GM18909 (cell line): ENCODE measurements around the gene SH3RF3.
"Not testable (repeated sequence)": the region's sequence is repeated elsewhere in the genome, so short reads cannot be mapped to it uniquely, and the experiment has no call there.

Source experiments
- ATAC-seq: cut with Tn5 transposase; IDR thresholded peaks from one replicate; pipeline ENCODE4 v1.9.1; 2021; ENCODE audit warnings: mild to moderate bottlenecking; ENCODE audit not compliant: unreplicated experiment, poor library complexity

SH3RF3 gene

DNA sequence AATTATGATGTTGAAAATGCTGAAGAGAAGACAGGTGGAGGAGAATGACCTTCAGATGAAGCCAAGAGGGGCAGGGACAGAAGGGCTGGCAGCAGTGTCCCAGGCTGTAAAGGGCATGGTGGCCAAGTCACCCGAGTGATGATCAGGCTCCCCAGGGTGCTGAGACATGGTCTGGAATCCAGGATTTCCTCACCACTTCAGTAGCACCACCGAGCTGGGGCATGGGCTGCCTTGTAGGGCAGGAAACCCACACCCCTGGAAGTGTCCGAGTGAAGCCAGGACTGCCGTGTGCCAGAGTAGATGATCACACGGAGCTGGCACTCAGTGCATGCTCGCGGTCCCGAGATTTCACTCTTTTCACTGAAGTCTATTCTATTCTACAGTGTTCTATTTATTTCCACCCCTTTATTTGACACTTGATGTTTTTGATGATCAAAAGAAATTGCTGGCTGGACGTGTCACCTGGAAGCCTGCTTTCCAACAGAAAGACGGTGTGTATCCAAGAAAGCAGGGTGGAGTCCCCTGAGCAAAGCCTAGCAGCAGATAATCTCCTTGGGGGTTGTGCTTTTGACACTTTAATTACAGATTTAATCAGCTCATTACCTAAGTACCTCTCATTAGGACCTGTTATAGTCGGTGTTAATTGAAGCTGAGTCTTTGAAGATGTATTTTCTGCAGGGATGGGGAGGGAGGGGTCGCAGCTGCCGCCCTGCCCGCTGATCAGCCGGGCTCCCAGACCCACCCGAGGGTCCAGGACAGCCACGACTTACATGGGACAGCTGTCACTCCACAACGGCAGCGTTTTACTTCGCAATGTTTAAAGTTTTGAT, 392.4 kb downstream of the SH3RF3 start:
- no peak for ATAC-seq

- no peak for ATAC-seq
Observed at GRCh38 chr2:109522063-109522374, 393.0 kb downstream of the SH3RF3 start.

- ATAC-seq, result no peak
Observed at GRCh38 chr2:109523121-109523520, 394.1 kb downstream of the SH3RF3 start.

DNA sequence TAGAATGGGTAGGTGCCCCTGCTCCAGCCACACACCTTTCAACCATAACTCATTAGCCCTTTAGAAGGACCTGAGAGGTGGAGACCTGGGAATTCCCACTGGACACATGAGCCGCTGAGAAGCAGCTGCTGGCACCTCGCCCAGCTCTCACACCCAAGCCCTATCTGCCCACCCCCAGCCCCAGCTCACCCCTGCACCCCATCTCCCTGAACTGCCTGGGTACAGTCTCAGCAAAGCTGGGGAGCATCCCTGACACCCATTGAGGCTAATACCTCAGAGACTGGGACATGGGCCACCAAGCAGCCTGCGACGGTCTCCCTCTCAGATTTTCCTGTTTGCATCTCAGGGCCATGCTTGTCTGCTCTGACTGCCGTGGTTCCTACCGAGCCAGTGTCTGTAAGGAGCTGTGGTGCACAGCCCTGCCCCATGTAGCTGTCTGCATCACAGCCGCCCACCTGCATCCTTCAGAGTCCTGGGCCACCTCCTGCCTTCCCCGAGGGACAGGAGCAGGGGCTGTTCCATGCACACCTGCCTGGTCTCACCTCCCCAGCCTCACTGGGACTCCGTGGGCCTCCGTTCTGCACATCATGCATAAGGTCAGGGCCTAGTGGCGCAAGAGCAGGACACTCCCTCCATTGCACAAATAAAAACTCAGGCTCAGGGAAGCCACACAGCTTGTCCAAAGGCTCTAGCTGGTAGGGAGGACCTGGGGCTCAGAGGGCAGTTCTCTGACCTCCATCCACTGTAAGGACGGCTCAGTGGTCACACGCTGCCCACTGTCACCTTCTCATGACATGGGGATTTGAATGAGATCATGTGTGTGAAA, 394.7 kb downstream of the SH3RF3 start:
- ATAC-seq, result no peak

DNA sequence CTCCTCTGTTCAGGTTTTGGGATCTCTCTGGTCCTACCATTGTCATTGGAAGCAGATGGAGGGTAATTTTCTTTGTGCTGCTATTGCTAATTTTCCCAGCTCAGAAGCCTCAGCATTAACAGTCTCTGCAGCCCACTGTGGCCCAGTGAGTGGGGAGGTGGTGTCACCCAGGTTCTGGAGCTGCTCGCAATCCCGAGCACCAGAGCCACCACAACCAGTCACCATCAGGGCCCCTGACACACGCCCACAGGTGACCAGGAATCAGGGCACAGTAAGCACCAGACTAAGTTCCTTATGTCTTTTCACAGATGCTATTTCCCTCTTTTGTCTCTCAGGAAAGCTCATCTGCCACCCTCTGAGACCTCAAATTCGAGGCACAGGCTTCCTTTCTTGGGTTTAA, 396.8 kb downstream of the SH3RF3 start:
- ATAC-seq, result no peak

- no peak for ATAC-seq
Observed at GRCh38 chr2:109526442-109526970, 397.5 kb downstream of the SH3RF3 start.

- ATAC-seq, result no peak
Observed at GRCh38 chr2:109527079-109527478, 398.1 kb downstream of the SH3RF3 start.

GRCh38 chr2:109527846-109528705, 399.1 kb downstream of the SH3RF3 start:
- no peak for ATAC-seq

GRCh38 chr2:109528811-109529501, 400.0 kb downstream of the SH3RF3 start:
- no peak for ATAC-seq

- ATAC-seq, result no peak
Observed at GRCh38 chr2:109529532-109530449, 400.8 kb downstream of the SH3RF3 start.

GRCh38 chr2:109530712-109531111, 401.7 kb downstream of the SH3RF3 start:
- ATAC-seq, result no peak

- ATAC-seq, result no peak
Observed at GRCh38 chr2:109531221-109531620, 402.2 kb downstream of the SH3RF3 start.

DNA sequence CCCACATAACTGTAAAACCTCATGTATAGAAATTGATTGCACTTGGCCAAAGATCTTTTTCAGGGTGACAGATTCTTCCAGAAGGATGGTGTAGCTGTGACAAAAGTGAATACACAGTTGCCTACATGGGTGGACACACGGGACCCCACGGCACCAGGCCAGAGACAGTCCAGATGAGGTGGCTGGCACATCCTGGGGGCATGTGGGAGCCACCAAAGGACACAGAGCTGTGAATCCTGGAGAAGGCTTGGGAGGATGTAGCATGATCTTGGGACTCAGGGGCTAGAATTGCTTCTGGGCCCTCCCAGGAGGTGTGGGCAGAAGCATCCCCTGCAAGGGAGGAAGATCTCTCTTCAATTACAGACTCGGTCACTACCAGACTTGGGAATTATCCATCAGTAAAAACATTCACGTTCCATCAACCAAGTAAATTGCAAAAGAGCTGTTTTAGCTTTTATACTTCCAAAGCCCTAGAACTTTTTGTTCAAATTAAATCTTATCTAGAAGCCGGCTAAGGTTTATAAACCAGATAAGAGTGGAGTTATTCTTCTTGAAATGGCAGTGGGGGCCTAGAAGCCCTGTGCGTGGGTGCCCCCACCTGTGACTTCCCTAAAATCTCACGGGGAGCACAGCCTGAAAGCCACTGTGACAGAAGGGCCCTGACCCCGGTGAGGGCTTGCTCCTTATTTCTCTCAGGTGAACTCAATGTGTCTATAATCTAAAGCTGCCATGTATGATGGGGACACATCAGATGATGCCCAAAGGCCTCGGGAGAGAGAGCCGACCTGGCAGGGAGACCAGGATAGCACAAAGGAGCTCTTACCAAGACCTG, 403.1 kb downstream of the SH3RF3 start:
- ATAC-seq, result no peak

- no peak for ATAC-seq
Observed at GRCh38 chr2:109532728-109533076, 403.7 kb downstream of the SH3RF3 start.

DNA sequence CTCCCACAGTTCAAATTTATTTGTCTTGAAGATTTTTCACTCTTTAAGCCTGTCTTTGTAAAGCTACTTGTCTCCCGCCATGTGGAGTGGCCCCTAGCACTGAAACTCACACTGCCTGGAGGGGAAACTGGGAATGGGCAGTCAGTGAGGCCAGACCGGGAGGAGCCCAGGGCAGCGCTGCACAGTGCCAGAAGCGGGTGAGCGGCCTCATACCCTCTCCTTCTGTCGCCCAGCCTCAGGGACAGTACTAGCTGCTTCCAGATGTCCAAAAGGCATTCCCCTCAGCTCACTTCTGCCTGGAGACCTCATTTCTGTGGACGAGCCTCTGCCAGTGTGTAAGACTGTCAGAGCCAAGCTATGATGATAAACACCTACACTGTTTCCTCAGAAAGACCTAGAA, 404.8 kb downstream of the SH3RF3 start:
- ATAC-seq, result no peak

DNA sequence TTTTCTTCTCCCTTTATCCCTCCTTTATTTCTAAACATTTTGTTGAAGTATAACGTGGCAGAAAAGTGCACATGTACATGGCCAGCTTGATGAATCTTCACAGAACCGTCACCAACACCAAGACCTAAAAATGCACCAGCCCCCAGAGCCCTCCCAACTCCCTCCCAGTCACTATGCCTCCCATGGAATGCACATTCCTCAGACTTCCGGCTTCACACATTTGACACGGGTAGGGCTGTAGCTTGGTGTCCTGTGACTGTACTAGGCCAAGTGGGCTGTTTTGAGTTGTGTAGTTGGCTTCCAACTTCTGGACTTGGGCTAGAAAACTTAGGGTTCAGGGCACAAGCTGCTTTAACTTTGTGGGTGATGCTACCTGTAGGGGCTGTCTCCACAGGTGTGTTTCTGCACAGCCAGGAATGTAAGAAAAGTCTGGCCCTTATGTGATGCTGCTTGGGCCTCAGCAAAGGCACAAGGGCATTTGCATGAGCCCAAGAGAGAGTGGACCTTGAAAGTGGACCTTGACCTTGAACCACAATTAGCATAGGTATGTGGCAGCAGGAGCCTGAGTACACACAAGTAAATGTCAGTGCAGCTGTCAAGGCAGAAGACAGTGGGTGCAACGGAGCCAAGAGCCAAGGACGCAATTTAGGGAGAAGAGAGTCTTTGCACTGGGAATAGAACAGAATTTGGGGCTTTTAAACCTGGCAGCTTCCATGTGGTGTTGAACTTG, 406.4 kb downstream of the SH3RF3 start:
- ATAC-seq, result no peak

DNA sequence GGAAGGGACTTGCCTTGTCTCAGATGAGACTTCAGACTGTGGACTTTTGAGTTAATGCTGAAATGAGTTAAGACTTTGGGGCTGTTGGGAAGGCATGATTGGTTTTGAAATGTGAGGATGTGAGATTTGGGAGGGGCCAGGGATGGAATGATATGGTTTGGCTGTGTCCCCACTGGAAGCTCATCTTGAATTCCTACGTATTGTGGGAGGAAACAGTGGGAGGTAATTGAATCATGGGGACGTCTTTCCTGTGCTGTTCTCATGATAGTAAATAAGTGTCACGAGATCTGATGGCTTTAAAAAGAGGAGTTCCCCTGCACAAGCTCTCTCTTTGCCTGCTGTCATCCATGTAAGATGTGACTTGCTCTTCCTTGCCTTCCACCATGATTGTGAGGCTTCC, 407.6 kb downstream of the SH3RF3 start:
- not testable (repeated sequence) for ATAC-seq
